ENCODE data around the gene PDX1. TPM values are rescaled to one million over a fixed set of nuclear protein-coding genes. Genes with fewer than 3 reads are reported as not detected.

PDX1 gene
- total RNA-seq, 2 donors from 2014 or later: 6.5 to 25.1 TPM

DNA sequence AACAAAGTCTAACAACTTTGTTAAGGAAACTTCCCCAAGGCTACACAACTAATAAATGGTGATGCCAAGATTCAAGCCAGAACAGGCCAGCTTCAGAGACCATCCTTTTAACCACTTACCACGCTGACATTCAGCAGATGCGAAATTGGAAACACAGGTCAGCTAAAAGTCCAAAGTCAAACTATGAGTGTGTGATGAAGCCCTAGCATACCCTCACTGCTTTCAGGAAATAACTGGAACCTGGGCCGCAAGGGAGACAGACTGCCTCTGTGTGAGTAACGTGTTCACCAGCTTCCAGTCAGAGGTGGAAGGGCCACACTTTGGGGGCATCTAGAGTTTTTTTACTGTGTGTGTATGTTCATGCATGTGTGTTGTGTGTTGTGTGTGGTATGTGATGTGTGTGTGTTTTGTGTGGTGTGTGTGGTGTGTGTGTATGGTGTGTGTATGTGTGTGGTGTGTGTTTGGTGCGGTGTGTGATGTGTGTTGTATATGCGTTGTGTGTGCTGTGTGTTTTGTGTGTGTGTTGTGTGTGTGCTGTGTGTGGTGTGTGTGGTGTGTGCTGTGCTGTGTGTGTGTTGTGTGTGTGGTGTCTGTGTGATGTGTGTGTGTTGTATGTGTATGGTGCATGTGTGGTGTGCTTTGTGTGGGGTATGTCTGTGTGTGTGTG, 12.5 kb upstream of the PDX1 start:
- H3K27me3 ChIP-seq: no peaks in the 10 kb centered on the region
- H3K27ac ChIP-seq: peak overlapping the region in 3 of 4 donors; percentile 57 to 78 (median 64)
- DNase-seq (no peak), ATAC-seq (no peak)
- no peaks in the 10 kb centered on the region for H3K9me3 ChIP-seq
- H3K36me3 ChIP-seq (replicated peaks in 1 of 2; ENCODE audit: insufficient read depth in 1 of 2, low read depth in 2 of 2): no peaks in the 10 kb centered on the region
- no peak for TF ChIP-seq POLR2A (IDR thresholded peaks at IDR 0.05)
- TF ChIP-seq, protein P1, sequence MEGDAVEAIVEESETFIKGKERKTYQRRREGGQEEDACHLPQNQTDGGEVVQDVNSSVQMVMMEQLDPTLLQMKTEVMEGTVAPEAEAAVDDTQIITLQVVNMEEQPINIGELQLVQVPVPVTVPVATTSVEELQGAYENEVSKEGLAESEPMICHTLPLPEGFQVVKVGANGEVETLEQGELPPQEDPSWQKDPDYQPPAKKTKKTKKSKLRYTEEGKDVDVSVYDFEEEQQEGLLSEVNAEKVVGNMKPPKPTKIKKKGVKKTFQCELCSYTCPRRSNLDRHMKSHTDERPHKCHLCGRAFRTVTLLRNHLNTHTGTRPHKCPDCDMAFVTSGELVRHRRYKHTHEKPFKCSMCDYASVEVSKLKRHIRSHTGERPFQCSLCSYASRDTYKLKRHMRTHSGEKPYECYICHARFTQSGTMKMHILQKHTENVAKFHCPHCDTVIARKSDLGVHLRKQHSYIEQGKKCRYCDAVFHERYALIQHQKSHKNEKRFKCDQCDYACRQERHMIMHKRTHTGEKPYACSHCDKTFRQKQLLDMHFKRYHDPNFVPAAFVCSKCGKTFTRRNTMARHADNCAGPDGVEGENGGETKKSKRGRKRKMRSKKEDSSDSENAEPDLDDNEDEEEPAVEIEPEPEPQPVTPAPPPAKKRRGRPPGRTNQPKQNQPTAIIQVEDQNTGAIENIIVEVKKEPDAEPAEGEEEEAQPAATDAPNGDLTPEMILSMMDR (IDR thresholded peaks at IDR 0.05): no peak
- no peak overlapping the region for H3K4me3 ChIP-seq
- WGBS, 2 donors: 79 to 80% methylated on average over 6 of the region's 6 CpGs
- H3K4me1 ChIP-seq: peaks cover 58% of the 10 kb centered on the region
- intact Hi-C loops (cut with DNase I): no loop called here

DNA sequence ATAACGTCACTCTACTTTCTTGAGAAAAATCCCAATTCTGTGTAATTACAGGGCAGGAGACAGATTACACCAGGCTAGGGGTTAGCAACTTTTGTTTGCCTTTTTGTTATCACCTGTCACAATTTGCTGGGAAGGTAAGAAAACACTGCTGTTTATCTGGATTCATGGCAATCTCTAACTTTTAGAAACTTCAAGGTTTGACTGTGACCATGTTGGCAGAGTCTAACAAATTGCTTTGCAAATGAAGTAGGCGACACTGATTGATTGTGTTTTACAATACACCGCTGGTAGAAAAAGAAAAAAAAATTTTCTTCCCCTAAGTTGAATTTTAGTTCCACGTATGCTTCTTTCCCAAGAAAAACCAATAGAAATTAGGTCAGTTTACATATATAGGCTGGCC, 10.4 kb upstream of the PDX1 start:
- 7 to 8% methylated on average over 4 of the region's 4 CpGs for WGBS, 2 donors
- Histone ChIP-seq H3K27ac (peak overlapping the region in 3 of 4 donors; percentile 50 to 78 (median 57)), H3K4me1 (peaks cover 68% of the 10 kb centered on the region), H3K36me3 (replicated peaks in 1 of 2; ENCODE audit: insufficient read depth in 1 of 2, low read depth in 2 of 2) (no peaks in the 10 kb centered on the region), H3K27me3 (no peaks in the 10 kb centered on the region), H3K4me3 (no peak overlapping the region), H3K9me3 (no peaks in the 10 kb centered on the region)
- intact Hi-C loops (cut with DNase I): no loop called here
- ATAC-seq: peak; percentile 54
- no peak for DNase-seq
- TF ChIP-seq, protein P1 (IDR thresholded peaks at IDR 0.05): no peak
- no peak for TF ChIP-seq POLR2A (IDR thresholded peaks at IDR 0.05)

DNA sequence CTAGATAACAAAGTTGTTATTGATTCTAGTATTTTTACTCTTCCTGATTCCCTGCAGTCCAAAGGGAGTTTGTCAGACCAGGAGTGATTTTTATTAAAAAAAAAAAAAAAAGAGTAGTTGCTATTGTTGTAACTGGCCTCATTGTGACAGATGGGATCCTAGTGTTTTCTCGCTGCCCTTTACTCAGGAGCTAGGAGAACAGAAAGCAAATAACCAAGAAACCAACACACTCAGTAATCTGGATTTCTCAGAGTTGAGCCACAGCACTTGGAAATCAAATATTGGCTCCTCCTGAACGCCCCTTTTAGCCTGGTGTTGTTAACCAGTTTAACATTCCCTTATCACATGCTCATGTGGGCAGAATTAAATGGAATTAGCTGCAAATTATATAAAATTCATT, 8.3 kb upstream of the PDX1 start:
- no peaks in the 10 kb centered on the region for H3K27me3 ChIP-seq
- DNase-seq (no peak), ATAC-seq (peak; percentile 56)
- WGBS, 2 donors: 7 to 9% methylated on average over 2 of the region's 2 CpGs
- H3K4me3 ChIP-seq: no peak overlapping the region
- H3K9me3 ChIP-seq: no peaks in the 10 kb centered on the region
- TF ChIP-seq, protein P1 (IDR thresholded peaks at IDR 0.05): no peak
- TF ChIP-seq POLR2A (IDR thresholded peaks at IDR 0.05): no peak
- no peaks in the 10 kb centered on the region for H3K36me3 ChIP-seq (replicated peaks in 1 of 2; ENCODE audit: insufficient read depth in 1 of 2, low read depth in 2 of 2)
- H3K4me1 ChIP-seq: peaks cover 63% of the 10 kb centered on the region
- intact Hi-C loops (cut with DNase I): no loop called here
- H3K27ac ChIP-seq: peak overlapping the region; percentile 25 to 78 (median 48)

DNA sequence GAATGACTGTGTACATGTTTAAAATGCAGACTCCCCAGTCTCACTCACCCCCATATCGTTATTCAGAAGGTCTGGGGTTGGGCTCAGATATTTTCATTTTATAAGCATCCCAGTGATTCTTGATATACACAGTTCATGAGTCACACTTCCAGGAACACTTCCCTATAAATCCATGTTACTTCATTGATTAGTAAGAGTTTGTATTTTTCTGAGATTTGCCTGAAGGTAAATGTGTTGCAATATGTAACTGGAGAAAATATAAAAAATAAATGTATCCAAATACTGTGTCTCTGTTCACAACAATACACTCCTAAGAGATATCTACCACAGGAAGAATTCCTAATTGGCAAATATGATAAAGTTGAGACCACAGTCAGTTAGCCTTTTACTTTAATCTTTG, 6.6 kb upstream of the PDX1 start:
- DNase-seq (no peak), ATAC-seq (no peak)
- H3K9me3 ChIP-seq: no peaks in the 10 kb centered on the region
- TF ChIP-seq, protein P1 (IDR thresholded peaks at IDR 0.05): no peak
- no peak for TF ChIP-seq POLR2A (IDR thresholded peaks at IDR 0.05)
- no peaks in the 10 kb centered on the region for H3K27me3 ChIP-seq
- H3K4me1 ChIP-seq: peaks cover 57% of the 10 kb centered on the region
- peak overlapping the region in 3 of 4 donors; percentile 4 to 78 (median 6) for H3K27ac ChIP-seq
- intact Hi-C loops (cut with DNase I): no loop called here
- no peaks in the 10 kb centered on the region for H3K36me3 ChIP-seq (replicated peaks in 1 of 2; ENCODE audit: insufficient read depth in 1 of 2, low read depth in 2 of 2)
- 68 to 69% methylated on average over 1 of the region's 1 CpG for WGBS, 2 donors
- no peak overlapping the region for H3K4me3 ChIP-seq
